ENCODE results near the gene PARL.

The PARL gene

GRCh38 chr3:183845608-183846288, 38.9 kb downstream of the PARL start:
- DNase-seq = peak; percentile 58

GRCh38 chr3:183845090-183845489, 39.6 kb downstream of the PARL start:
- no peak for DNase-seq

- DNase-seq = peak; percentile 91
Observed at GRCh38 chr3:183844606-183845005, 40.1 kb downstream of the PARL start.

DNA sequence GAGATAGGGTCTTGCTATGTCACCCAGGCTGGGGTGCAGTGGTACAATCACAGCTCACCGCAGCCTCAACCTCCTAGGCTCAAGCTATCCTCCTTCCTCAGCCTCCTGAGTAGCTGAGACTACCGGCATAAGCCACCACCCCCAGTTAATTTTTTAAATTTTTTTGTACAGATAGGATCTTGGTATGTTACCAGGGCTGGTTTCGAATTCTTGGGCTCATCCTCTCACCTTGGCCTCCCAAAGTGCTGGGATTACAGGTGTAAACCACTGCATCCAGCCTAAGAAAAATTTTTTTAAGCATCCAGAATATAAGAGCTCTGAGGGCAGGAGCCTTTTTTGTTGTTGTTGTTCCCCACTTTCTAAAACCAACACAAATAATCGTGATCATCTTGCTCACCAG, 44.9 kb downstream of the PARL start:
- no peak for DNase-seq

- DNase-seq = no peak
Observed at GRCh38 chr3:183837894-183838293, 46.8 kb downstream of the PARL start.

DNA sequence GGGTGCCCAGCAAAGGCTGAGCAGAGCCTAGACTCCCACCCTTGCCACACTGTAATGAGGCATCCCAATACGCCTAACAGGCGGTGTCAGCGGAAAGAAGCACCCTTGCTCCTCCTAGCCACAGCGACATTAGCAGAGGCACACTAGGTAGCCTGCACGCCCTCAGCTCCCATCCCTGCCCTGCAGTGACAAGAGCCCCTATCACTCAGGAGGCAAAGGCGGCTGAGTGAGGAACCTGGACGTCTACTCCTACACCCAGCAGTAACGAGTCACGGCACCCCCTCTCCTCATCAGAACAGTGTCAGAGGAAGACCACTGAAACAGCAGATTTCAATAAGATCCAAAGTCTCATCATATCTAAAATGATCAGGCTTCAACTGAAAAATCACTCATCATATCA, 47.3 kb downstream of the PARL start:
- DNase-seq = no peak

DNA sequence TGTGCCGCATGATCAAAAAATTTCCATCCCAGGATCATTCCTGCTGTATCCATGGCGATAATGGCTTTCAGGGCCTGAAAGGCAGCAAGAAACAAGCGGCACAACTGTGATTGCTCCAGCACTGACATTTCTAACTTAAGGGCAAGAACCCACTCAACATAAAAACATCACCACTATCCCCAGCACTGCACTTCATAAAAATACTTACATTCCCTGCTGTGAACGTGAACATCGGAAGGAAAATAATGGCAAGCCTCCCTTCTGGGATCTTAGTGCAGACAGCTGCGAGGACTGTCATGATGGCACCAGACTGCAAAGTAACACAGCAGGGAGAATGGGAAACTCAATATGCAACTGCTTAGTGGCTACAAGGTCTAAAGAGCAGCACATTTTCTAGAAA, 51.2 kb downstream of the PARL start:
- no peak for DNase-seq

DNA sequence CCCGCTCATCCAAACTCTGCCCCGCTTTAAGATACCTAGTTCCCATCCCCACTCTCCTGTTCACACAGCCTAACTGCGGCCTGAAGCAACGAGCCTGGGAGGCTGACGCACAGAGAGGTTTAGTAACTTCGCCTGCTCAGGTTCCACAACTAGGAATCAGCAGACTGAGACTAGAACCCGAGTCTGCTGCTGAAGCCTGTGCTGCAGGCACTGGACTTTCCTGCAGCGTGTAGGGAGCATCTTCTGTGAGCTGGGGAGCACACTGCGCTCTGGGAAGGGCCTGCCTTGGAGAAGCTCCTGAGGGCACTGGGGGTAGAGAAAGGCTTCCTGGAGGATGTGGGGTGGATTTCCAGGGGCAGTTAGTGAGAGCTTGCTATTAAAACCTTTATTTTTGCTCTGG, 54.5 kb downstream of the PARL start:
- DNase-seq = no peak

- no peak for DNase-seq
Observed at GRCh38 chr3:183829466-183829865, 55.2 kb downstream of the PARL start.

GRCh38 chr3:183828538-183828870, 56.2 kb downstream of the PARL start:
- no peak for DNase-seq

- no peak for DNase-seq
Observed at GRCh38 chr3:183827809-183828537, 56.7 kb downstream of the PARL start.

- DNase-seq = no peak
Observed at GRCh38 chr3:183826448-183827250, 58.0 kb downstream of the PARL start.

DNA sequence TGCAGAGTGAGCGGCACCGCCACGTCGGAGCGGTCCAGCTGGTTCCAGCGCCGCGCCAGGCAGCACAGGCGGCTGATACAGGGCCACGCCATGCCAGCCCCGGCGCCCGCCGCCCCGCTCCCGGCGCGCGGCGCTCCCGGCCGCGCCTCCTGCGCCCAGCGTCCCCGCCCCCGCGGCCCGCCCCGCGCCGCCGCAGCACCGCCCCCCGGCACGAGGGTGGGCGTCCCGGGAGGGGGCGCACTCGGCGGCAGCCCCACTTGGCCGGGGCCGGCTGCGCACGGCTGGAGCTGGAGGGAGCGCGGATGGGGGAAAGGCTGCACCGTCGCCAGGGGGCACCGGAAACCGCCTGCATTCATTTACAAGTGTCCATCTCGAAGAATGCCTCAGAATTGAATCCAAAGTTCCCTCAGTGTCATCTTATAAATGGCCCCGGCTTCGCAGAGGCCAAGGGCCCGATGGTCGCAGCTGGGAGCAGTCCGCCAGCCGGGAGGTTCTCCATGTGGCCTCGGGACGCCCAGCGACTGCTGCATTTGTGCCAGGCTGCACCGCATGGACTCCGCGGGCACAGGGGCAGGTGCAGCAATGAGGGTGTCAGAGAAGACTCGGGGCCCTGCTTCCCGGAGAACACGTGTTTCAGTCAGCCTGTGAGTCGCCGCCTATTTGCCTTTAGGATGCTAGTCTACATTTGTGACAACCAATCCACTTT, 59.1 kb downstream of the PARL start, which contains the start of gene MAP6D1:
MAP6D1 (minus strand) TSS at position 122 of the 706 bp plus-strand sequence; CDS start at position 92, 30 bp downstream.
- DNase-seq = peak; percentile 41

- no peak for DNase-seq
Observed at GRCh38 chr3:183824761-183825455, 59.8 kb downstream of the PARL start.

GRCh38 chr3:183823963-183824362, 60.7 kb downstream of the PARL start:
- DNase-seq = no peak

- DNase-seq = no peak
Observed at GRCh38 chr3:183822631-183823030, 62.0 kb downstream of the PARL start.

DNA sequence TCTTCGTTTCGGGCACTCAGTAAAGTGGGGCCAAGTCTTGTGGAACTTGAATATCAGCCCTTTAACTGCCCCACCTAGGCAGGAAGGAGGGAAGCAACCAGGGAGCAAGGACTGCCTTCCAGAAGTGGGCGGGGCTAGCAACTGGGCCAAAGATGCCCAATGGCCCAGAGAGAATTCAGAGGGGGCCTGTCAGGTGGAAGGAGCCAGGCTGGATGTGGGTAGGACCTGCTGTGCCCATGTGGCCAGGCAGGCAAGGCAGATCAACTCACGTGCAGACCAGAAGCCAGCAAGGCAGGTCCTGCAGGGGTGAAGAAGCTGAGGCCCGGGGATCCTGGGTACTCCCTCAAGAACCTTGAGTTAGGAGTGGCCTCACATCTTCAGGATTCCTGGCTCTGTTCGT, 64.8 kb downstream of the PARL start:
- no peak for DNase-seq

DNA sequence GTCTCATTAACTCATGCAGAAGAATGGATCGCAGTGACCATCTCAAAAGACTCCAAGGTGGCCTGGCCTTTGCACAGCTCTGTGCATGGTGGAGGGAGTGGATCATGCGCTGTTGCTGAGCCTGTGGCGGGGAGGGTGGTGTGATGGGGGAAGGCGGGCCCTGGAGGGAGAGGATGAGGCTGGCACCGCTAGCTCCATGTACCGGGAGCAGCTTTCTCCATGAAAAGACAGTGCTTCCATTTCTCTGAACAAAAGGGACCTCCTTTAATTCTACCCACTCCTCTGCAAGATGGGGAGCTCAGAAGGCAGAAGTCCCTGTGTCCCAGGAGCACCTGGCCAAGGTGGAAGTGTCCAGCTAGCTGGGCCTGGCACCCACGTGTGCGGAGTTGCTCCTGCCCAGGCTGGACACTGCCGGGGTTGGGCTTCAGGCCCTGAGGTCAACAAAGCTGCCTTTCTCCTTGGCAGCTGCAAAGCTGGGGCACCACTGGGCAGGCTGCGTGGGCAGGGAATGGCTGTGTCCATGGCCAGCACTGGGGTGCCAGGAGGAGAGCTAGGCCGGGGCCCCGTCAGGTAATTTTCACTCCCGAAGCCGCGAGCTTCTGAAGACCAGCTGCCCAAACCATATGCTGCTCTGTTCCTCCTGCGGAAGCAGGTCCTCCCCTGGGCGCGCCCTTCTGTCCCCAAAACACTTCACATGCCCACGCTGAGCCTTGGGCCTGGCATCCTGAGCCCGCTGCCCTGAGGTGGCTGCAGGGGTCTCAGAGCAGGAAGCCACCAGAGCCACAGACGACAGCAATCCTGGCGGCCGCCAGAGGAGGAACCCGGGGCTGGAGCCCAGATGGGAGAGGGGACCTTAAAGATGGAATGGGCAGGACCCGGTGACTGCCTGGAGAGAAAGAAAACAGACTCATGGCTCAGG, 65.7 kb downstream of the PARL start:
- no peak for DNase-seq

GRCh38 chr3:183818041-183818620, 66.5 kb downstream of the PARL start:
- DNase-seq = no peak

DNA sequence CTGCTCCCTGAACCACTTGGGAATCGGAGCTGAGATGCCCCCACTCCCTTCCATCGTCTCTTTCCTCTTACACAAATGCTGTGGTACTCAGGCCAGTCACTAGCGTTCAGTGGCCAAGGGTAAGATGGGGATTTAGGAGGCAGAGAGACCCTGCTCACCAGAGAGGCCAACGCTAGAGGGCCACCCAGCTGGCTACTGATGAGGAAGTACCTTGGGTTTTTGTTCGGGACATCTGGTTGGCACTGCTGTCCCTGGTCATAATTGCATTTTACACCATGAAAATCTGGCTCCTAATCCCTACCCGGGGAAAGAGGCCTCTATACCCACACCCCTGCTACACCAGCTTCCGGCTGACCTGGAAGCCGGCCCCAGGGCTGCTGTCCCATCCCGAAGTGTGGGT, 67.0 kb downstream of the PARL start:
- no peak for DNase-seq
